HG03558 (cell line): ENCODE results near the gene RPL12.

Experiments
- ATAC-seq: cut with Tn5 transposase; IDR thresholded peaks from one replicate; pipeline ENCODE4 v1.9.1; 2021; ENCODE audit warnings: moderate number of reproducible peaks; ENCODE audit not compliant: unreplicated experiment; ENCODE audit errors: extremely low read depth

The RPL12 gene

DNA sequence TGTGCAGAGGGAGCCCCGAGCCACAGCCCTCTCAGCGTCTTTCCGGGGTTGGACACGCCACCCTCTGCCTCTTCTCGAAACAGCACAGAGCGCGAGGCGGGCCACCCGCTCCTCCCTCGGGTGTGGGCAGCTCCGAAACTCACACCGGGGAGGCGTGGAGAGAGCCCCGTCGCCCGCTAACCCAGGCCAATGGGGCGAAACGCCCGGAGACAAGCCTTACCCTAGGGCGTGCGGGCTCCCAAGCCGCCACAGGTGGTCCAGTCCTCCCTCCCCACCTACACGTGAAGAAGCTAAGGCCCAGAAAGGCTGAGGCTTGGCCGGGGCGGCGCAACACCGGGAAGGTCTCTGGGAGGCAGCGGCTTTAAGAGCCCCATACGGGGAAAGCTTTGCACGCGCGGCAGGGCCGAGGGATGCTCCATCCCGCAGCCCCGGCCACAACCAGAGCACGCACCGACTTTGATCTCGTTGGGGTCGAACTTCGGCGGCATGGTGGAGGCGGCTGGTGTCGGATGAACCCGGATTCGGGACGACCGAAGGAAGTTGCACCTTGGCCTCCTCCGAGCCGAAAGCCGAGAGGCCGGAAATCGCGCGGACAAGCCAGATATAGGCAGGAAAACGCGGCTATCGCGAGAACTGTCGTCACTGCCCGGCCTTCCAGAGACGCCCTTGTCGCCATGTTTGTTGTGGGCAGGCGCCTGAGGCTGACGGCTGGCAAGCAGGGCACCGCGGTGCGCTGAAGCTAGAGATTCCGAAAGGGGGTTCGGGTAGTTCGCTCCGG is at the start of gene RPL12, which contains the start of gene LRSAM1:
RPL12 (minus strand) TSS at position 577 of the 778 bp plus-strand sequence; CDS start at position 488, 89 bp downstream.
LRSAM1 (plus strand) TSS at position 681 of the 778 bp plus-strand sequence. CDS start 3,018 bp downstream, outside the sequence.
- no peak for ATAC-seq

- no peak for ATAC-seq
Measured at GRCh38 chr9:127500862-127501261, 49.7 kb upstream of the RPL12 start.

DNA sequence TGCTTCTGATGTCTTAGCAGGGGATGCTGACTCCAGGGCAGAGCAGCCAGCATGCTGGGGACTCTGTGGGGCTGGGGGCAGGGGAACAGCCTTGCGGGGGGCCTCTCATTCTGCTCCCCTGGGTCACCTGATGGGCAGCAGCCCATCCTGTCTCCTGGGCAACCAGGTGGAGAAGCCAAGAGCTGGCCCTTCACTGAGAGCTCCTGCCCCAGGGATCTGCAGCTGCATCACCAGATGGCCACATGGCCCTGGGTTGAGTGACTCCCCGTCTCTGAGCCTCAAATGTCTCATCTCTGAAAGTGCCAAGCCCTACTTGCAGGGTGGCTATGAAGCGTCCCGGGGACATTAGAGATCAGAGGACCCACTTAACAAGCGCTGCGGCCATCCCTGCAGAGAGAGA is 49.2 kb upstream of the RPL12 start:
- ATAC-seq: no peak

GRCh38 chr9:127498298-127498697 is 47.1 kb upstream of the RPL12 start:
- no peak for ATAC-seq

- no peak for ATAC-seq
Measured at GRCh38 chr9:127497656-127498290, 46.6 kb upstream of the RPL12 start.

DNA sequence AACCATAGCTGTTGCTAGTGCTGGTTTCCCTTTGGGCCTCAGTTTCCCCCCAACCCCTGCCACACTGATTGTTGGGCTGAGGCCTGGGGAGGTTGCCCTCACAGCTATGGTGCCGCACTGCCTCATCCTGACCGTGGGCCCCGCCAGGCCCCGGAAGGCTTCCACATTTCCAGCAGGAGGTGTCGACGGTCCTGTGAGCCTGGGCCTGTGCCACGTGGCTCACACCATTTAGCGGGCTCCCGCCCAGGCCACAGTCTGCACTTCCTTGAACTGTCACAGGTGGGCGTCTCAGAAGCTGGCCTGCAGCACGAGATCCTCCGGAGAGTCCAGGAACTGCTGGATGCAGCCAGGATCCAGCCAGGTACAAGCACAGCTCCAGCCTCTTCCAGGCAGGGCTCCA is 45.8 kb upstream of the RPL12 start:
- no peak for ATAC-seq

GRCh38 chr9:127495884-127496555 is 44.8 kb upstream of the RPL12 start:
- no peak for ATAC-seq

- no peak for ATAC-seq
Measured at GRCh38 chr9:127494304-127494702, 43.1 kb upstream of the RPL12 start.

GRCh38 chr9:127493592-127494303 is 42.5 kb upstream of the RPL12 start:
- ATAC-seq: no peak

- no peak for ATAC-seq
Measured at GRCh38 chr9:127492616-127493015, 41.4 kb upstream of the RPL12 start.

- no peak for ATAC-seq
Measured at GRCh38 chr9:127491516-127491915, 40.3 kb upstream of the RPL12 start.

- no peak for ATAC-seq
Measured at GRCh38 chr9:127490535-127491230, 39.5 kb upstream of the RPL12 start.

DNA sequence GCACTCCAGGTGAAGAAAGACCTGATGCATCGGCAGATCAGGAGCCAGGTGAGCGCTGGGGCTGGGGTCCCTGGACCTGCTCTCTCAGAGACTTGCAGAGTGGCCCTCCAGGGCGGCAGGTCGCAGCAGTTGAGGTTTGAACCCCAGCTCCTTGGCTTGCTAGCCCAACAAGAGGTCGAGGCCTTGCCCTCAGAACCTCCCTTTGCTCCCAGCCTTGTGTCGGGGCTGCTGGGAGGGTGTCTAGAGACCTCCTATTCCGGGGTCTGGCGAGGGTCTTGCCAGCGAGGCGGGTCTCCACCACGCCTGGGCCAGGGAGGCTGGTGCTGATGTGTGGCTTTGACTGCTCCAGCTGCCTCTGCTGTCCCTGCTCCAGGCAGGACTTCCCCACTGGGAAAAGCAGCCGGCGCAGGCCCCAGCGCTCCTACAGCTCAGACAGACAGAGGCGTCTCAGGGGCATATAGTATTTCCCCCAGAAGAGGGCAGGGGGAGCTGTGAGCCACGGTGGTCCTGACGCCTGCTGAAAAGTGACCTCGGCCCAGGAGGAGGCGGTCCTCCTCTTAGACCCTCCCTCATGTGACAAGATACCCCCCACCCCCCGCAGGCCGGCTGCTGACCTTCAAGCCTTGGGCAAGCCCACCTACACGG is 38.4 kb upstream of the RPL12 start:
- no peak for ATAC-seq

GRCh38 chr9:127488946-127489345 is 37.7 kb upstream of the RPL12 start:
- no peak for ATAC-seq

GRCh38 chr9:127485995-127486394 is 34.8 kb upstream of the RPL12 start:
- ATAC-seq: no peak

GRCh38 chr9:127482662-127483061 is 31.5 kb upstream of the RPL12 start:
- no peak for ATAC-seq

- ATAC-seq: no peak
Measured at GRCh38 chr9:127479507-127480081, 28.4 kb upstream of the RPL12 start.

- ATAC-seq: no peak
Measured at GRCh38 chr9:127474592-127474991, 23.4 kb upstream of the RPL12 start.

GRCh38 chr9:127473932-127474331 is 22.7 kb upstream of the RPL12 start:
- ATAC-seq: no peak
